DMS153 treated with DMSO at 0.1 percent for 48 hours (cell line): ENCODE data around the gene FBXW7.
A peak's percentile ranks its signal among the peaks of the same experiment; 100 is the strongest.

ENCODE experiments used
- DNase-seq: peaks from one replicate; lab custom pipeline; 2025; ENCODE audit not compliant: unreplicated experiment; lab: John Stamatoyannopoulos, UW

FBXW7 gene

GRCh38 chr4:152476796-152477195, 59.1 kb downstream of the FBXW7 start:
- no peak for DNase-seq

- DNase-seq, result no peak
Measured at GRCh38 chr4:152471251-152471792, 64.6 kb downstream of the FBXW7 start.

DNA sequence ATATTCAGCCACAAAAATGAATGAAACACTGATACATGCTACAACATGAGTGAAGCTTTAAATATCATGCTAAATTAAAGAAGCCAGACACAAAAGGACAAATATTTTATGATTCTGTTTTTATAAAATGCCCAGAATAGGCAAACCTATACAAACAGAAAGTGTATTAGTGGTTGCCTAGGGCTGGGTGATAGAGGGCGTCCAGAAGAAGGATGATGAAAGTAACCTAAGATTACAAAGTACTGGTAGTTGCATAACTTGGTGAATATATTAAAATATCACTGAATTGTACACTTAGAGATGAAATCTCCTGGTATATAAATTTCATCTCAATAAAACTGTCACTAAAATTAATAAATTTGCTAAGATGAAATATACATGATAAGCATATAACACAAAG, 67.5 kb downstream of the FBXW7 start:
- no peak for DNase-seq

- no peak for DNase-seq
Measured at GRCh38 chr4:152467101-152467500, 68.8 kb downstream of the FBXW7 start.

GRCh38 chr4:152464030-152464823, 71.7 kb downstream of the FBXW7 start:
- DNase-seq, result no peak

DNA sequence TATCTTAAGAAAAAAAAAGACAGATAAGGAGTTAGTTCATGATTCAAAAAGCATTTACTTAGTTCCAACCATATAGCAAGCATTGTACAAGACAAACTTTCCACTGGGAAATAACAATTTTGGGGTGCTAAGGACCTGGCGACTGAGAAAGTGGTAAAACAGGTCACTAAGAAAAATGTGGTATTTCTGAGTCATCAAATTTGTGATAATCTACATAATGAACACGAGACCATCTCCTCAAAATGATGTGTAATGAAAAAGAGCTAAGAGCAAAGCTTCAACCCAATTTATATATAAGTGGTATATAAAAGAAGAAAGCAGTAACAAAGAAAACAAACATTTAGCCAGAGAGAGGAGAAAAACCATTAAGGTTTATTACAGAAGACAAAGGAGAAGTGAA, 72.3 kb downstream of the FBXW7 start:
- no peak for DNase-seq

DNA sequence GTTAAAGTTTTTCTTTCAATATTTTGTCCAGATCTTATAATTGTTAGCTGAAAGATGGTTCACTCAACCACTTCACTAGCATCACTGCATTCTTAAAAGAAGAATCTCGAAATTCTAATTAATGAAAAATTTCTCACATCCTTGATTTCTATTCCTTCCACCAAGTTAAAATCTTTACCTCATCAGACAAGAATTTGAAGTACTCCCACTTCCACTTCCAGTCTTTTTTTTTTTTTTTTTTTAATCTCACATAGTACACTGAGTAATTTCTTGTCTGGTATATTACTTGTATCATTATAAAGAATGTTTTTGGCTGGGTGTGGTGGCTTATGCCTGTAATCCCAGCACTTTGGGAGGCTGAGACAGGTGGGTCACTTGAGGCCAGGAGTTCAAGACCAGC, 73.2 kb downstream of the FBXW7 start:
- no peak for DNase-seq

- DNase-seq, result no peak
Measured at GRCh38 chr4:152462047-152462446, 73.8 kb downstream of the FBXW7 start.

- no peak for DNase-seq
Measured at GRCh38 chr4:152460488-152460887, 75.4 kb downstream of the FBXW7 start.

DNA sequence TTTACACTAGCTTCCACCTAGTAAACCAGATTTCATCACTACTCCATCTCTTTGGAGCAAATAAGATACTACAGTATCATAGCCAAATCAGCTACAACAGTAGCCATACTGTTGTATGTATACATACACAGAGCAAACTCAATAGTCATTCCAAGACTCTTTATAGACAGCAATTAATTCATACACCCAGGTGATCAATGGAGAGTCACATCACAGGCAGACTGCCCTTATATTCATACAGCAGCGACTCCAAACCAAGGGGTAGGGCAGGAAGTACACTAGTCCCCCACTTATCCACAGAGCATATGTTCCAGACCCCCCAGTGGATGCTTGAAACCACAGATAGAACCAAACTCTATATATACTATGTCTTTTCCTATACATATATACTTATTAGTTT, 76.6 kb downstream of the FBXW7 start:
- DNase-seq, result no peak

DNA sequence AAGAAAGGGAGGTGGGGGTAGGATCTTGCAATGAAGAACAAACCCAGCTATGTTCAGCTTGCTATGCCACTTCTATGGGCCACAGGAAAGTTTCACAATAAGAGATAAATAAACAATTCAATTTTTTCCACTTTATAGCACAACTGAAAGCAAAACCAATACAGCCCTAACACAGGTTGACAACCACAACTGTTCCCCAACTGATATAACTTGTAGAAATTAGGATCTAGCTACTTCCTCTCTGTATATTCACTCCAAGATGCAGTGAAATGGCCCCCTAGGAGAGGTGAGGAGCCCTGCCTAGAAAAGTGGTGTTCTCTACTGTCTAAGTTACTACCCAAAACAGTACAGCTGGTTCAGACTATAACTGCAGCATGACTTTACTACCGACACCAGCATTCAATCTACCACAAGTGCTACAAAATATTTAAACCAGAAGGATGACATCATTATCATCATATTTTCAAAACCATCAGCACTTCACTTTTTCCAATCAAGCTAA, 77.0 kb downstream of the FBXW7 start:
- DNase-seq, result no peak

DNA sequence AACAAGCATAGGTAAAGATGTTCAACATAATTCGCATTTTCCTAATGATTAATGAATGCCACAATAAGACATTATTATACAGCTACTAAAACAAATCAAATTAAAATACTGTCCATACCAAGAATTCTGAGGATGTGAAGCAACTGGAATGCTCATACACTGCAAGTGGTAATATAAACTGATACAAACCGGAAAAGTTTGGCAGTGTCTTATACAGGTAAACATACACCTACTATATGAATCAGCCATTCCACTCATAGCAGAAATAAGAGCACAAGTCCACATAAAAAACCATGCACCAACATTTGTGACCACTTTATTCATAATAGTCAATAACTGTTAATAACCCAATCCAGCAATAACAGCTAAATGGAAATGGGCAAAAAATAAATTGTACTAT, 79.3 kb downstream of the FBXW7 start:
- DNase-seq, result no peak

DNA sequence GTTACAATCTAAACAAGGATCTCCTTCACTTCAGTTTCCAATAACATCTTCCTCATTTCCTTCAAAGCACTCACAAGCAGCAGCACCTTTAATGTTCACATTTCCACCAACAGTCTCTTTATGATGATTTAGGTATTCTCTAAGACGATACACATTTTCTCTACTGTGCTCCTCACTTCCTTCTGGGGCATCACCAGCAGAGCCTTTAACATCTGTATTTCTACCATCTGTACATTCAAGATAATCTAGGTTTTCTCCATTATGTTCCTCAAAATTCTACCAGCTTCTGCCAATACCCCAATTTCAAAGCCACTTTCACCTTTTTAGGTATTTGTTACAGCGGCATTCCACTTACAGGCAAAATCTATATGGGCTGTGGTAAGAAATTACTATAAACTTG, 80.6 kb downstream of the FBXW7 start:
- DNase-seq, result no peak

- DNase-seq, result peak; percentile 63
Measured at GRCh38 chr4:152454398-152455011, 81.4 kb downstream of the FBXW7 start.

GRCh38 chr4:152451496-152451895, 84.4 kb downstream of the FBXW7 start:
- no peak for DNase-seq

DNA sequence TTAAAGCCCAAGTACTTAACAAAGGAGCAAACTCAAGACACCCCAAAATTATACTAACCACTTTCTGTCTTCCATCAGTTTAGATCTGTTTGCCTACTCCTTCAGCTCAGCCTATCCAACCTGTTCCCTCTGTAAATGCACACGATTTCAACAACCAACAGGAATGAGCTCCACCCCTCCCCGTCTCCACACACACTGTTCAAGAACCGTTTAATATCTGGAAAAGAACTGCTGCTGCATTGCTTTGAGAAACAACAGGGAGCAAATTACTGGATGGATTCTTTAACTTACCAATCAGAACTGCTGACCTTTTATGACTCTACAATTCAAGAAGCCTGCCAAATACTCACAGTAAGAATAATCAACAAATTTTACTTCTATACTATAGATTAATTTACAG, 87.0 kb downstream of the FBXW7 start:
- DNase-seq, result no peak

GRCh38 chr4:152448038-152448707, 87.7 kb downstream of the FBXW7 start:
- no peak for DNase-seq

- DNase-seq, result no peak
Measured at GRCh38 chr4:152443859-152444258, 92.0 kb downstream of the FBXW7 start.

DNA sequence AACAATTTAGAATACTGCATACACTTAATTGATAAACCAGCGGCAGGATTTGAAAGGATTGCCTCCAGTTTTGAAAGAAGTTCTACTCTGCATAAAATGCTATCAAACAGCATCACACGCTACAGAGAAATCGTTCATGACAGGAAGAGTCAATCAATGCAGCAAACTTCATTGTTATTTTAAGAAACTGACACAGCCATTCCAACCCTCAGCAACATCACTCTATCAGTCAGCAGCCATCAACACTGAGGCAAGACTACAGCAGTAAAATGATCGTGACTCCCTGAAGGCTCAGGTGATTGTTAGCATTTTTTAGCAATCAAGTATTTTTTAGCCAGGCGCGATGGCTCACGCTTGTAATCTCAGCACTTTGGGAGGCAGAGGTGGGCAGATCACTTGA, 98.3 kb downstream of the FBXW7 start:
- no peak for DNase-seq

DNA sequence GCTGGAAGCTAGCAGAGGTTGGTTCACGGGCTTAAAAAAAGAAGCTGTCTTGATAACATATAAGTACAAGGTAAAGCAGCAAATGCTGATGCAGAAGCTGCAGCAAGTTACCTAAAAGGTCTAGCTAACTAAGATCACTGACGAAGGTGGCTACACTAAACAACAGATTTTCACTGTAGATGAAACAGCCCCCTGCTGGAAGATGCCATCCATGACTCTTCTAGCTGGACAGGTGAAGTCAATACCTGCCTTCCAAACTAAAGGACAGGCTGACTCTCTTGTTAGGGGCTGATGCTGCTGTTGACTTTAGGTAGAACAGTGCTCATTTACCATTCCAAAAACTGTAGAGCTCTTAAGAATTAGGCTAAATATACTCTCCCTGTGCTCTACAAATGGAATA, 99.5 kb downstream of the FBXW7 start:
- no peak for DNase-seq

DNA sequence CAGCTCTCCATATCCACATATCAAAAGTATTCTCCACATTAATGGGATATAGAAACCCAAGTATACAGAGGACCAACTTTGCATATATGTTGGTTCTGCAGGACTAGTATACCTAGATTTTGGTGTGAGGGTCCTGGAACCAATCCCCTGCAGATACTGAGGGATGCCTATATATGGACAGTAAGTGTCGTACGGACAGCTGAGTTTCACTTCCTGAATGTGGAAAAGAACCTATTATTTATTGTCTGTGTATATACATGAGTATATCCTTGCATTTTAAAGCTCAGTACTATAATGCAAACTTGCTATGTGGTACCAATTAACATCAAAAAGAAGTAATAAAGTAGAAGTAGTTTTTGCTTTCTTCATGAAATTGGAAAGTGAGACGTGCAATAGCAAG, 101.9 kb downstream of the FBXW7 start:
- DNase-seq, result no peak

- DNase-seq, result no peak
Measured at GRCh38 chr4:152431784-152432183, 104.1 kb downstream of the FBXW7 start.
